ELF-1 (cell line): ENCODE measurements around the gene MX2.
"Not testable (repeated sequence)": the region's sequence is repeated elsewhere in the genome, so short reads cannot be mapped to it uniquely, and the experiment has no call there.

Experiments
- DNase-seq: peaks from one replicate; pipeline ENCODE4 v3.0.0-alpha.2; 2016; ENCODE audit warnings: low read depth, low spot score

The MX2 gene

DNA sequence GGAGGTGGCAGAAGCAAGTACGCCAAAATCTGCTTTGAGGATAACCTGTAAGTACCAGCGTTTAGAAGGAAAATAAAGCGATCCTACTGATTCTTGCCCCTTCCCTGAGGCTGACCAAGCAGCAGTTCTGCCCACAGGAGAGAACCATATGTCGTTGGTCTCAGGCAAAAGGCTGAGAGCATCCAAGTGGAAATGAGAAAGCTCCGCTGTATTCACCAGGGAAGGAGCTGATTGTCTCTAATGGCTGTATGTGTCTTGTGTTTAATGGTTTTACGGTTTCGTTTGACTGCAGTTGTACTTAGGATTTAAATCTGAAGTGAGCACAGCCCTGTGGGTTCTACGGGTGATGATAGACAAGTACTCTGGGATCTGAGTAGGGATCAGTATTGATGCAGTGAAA lies 23.4 kb upstream of the MX2 start:
- DNase-seq: no peak

DNA sequence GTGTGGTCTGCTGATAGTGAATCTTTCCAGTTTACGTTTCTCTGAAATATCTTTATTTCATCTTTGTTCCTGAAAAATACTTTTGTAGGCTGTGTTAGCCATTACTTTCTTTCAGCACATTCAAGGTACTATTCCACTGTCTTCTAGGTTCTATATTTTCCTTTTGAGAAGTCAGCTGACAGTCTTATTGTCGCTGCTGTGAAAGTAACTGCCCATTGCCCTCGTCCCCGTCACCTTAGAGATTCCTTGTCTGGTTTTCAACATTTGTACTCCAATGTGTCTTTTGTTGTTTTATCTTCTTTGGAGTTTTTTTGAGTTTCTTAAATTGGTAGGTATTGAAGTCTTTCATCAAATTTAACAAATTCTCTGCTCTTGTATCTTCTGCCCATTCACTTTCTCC lies 19.8 kb upstream of the MX2 start:
- no peak for DNase-seq

DNA sequence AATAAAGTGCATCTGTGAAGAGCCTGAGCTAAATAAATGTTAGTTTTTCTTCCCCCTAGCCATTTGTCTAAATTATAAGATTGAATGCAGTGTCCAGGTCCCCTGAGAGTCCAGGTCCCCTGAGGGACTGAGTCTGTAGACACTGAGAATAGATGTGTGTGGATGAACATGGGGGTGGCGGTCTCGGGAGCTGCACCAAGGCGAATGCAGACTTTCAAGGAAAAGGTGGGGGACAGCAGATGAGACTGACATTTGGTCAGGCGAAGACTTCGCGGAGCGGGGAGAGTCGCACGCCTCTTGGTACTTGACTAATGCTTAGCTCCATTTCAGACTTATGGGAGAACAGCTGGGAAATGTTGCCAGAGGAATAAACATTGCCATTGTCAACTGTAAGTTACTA lies 17.7 kb upstream of the MX2 start:
- no peak for DNase-seq

DNA sequence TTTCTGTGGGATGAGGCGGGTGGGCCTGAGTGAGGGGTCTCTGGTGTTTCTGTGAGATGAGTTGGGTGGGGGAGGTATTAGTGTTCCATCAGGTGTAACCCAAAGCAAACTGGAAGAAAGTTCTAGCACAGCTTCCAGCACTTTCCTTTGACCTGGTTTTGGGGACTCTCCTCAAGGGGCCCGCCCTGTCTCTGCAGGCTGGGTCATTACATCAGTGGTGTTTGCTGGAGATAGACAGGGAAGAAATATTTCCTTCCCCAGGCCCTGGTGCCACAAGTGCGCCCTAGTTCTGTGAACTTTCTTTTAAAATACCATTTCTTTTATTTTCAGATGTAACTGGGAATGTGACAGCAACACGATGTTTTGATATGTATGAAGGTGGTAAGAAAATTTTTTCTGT lies 16.5 kb upstream of the MX2 start:
- DNase-seq: no peak

DNA sequence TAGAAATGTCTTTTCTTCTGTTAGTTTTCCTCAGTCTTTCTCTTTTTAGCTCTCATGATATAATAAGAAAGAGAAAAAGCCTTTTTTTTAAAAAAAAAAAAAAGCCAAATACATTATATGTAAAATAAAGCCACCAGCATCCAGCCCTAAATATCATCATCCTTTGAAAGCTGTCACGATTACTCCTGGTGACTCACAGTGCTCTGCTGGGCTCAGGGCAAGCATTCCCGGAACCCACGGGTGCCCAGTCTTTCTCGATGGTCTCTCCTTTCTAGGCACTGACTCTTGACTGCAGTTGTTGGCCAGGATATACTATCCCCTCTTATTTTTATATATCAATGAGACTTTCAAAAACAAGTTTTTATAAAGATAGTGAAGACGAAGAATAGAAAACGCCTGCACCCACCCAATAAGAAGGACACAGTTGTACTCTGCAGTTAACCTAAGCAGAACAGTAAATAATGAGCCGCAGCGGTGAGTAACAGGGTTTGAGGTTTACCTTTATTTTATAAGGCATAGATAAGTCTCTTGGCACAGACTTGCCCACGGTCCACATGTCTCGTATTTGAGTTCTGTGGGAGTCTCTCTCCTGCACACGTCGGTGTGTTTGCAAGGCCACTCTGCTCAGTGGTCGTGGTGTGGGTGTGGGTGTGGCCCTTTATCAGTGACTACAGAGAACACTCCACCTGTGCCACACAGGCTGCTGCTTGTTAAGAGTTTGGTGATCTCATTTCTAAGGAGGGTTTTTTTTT lies 15.7 kb upstream of the MX2 start:
- DNase-seq: no peak

DNA sequence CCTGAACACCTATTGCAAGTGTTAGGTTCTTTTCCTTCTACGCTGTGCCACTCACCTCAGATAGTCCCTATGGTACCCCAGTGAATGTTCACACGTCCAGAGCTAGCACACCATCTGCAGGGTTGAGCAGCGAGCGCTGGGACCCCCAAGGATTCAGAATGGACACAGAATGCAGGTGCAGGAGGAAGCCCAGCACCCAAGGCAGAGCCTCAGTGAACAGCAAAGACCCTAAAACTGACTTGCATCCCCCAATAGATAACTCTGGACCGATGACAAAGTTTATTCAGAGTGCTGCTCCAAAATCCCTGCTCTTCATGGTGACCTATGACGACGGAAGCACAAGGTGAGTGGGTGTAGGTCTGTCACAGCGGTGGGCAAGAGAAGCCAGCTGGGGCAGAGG lies 15.1 kb upstream of the MX2 start:
- no peak for DNase-seq

DNA sequence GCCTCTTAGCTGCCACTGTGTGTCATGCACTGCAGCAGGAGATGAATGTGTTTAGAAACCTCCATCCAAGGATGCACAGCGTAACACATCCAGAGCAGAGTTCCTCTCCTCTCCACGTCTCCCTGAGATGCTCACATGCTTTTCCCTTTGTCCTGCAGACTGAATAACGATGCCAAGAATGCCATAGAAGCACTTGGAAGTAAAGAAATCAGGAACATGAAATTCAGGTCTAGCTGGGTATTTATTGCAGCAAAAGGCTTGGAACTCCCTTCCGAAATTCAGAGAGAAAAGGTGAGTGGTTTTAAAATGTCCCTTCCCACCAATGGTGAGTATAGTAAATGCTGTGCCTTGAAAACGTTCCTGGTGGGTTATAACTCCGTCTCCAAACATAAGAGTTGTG lies 13.4 kb upstream of the MX2 start:
- no peak for DNase-seq

DNA sequence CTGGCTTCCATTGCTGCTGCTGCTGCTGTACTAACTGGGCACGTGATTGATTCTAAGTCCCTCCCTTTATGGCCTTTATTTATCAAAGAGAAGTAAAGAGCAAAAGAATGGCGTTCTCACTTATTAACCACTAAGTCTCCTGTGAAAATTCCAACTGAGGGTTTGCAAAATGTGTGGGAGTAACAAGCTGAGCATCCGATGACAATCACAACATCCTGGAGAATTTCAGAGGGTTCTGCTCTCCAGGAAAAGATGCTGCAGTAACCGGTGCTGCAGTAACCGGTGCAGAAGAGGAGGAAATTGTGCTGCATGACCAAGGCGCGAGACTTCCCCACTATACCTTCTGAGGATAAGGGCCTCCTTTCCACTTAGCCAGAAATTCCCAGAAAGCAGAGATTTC lies 12.7 kb upstream of the MX2 start:
- DNase-seq: no peak

DNA sequence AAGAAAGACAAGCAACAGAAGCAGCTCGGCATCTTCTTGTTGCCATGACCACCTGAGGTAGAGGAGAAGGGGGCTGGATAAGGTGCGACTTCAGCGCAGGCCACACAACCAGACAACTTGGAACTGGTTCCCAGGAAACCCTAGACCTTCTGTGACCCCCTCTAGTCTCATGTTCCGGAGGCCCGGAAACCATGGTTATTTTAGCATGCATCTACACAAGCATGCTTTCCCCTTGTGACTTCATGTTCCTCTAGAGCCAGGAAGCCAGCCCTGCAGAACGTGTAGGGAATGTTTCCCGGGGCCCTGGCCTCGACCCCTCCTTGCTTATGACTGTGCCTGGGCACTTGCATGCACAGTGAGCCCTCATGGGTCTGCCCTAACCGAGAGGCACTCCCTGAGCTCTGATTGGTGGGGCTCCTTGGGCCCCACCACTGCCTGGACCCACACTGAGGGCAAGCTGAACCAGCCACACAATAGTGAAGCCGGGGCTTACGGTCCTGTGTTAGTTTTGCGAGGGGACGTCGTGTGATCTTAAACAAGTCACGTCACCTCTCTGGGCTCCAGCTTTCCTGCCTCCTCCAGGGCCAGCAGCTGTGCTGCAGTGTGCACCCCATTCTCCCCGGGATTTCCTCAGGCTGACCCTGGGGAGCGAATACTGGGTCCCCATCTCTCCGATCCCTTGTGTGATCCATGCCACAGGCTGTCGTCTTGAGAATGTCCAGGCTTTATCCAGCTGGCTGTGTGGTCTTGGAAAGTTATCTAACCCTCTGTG lies 12.0 kb upstream of the MX2 start:
- no peak for DNase-seq

DNA sequence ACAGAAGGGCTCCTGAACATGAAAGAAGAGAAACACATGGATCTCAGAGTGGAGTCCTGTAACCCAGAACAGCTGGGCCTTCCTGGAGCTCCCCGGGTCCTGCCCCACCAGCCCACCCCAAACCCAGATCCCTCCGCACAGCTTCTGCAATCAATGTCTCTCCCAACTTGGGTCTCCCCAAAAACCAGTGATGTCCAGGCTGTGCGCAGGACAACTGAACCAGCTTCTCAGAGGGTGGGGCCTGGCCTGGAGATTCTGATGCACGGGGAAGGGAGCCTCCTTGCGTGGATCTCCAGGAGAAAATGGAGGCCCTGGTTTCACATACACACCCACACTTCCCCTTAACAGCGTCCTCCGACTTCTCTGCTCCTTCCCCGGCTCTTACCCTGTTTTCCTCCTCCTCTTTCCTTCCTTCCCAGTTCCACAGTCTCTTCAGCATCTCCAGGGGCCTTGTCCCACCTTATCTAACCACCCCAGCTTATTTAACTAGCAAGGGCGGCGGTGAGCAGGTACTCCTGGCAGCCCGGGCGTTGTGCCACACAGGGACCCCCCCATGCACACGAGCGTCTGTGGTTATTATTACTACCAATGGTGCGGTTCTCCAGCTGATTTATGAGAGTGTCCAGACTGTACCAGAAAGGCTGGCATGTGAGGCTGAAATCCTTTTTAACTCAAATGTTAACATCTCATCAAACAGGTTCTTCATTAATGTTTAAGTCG lies 11.2 kb upstream of the MX2 start:
- DNase-seq: no peak

DNA sequence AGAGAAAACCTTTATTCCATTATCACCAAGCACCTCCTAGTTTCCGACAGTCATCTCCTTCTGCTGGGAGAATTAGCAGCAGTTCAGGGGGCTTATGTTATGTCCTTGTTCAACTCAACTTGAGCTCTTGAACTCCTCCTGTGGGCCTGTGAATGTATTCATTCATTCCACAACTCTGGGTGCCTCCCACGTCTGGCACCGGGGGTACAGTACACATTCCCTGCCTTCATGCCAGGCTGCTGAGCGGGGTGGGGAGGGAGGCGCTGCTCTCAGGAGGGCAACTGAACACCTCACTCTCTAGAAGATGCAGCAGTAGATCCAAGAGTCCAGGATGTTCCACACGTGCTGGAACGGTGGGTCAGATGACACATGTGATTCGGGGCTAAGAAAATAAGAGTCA lies 4.3 kb upstream of the MX2 start:
- DNase-seq: no peak

DNA sequence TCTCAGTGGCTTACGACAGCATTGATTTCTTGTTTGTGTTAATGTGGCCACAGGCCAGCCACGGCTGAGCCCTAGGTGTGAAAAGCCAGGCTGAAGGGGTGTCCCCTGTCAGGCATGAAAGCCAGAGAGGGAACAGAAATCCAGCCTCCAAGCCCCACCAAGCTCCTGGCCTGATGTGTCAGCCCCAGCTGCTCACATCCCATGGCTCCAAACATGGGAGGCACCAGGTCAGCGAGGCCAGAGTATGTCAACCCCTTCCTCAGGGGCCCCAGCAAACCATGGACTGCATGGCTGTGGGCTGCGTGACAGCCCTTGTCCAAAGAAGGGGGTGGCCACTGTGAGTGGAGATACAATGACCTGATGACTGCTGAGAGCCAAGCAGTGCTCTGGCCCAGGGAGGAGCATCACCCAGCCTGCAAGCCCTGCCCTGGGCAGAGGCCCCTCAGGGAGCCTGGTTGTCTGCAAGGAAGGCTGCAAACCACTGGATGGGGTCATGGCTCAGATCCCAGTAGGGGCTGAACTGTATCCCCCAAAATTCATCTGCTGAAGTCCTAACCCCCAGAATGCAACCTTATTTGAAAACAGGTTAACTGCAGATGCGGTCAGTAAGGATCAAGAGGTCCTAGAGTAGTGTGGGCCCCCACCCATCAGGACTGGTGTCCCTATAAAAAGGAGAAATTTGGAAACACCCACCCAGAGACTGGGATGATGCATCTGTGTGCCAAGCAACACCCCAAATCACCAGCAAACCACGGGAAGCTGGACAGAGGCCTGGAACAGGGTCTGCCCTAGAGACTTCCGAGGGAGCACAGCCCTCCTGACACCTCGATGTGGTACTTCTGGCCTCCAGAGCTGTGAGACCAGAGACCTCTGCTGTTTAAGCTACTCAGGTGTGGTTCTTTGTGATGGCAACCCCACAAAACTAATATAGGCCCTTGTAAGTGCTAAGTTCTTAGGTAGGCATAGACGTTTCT lies 3.3 kb upstream of the MX2 start:
- DNase-seq: no peak

DNA sequence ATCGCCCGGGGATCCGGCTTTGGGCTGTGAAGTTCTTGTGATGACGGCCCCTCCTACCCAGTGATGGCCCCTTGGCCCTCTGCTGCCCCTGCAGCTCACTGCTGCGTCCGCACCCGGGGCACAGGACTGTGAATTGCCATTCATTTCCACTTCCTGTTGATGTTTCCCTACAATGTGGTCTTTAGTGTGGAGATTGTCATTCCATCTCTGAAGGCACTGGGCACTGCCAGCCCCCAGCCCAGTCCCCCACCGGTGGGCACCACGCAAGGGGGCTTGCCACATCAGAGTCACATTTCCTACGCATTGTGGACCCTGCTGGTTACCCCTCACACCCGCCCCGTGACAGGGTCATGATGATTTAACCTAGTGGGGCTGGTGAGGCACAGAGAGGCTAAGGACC lies 2.5 kb upstream of the MX2 start:
- peak; percentile 43 for DNase-seq

DNA sequence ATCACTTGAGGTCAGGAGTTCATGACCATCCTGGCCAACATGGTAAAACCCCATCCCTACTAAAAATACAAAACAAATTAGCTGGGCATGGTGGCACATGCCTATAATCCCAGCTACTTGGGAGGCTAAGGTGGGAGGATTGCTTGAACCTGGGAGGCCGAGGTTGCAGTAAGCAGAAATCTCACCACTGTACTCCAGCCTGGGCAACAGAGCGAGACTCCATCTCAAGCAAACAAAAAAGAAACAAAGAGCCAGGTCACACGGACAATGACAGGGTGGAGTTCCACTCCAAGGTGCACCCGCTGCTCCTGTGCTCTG lies 2.1 kb upstream of the MX2 start:
- DNase-seq: not testable (repeated sequence)

DNA sequence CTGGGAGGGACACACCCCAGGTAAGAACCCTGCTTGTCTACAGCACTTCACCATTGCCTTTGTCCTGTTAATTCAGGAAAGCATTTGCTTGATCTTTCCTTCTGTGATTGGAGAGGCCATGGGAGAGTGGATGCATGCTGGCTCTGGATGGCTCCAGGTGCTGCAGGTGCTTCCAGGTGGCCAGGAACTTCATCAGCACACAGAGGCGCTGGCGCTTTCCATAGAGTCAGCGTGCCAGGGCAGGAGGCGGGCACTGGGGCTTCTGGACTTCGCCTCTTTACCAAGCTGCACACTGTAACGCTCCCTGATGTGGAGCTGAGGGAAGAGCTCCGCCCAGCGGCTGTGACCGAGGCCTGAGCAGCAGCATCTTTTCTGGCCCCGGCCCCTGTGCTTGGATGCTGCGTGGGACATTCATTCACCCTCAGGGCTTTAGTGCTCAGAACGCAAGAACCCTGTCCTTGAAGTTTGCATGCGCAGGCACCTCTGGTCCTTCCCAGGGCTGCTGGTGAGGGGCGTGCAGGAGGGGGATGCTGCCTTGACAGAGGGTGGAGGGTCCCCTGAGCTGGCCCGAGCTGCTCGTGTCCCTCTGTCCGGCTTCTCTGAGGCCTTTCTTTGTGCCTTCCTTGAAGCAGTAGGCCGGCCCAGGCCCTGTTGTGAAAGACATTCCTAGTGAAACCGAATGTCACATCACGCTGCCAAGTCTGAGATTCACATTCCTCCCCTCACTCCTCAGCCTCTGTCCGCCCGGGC lies 1.6 kb upstream of the MX2 start:
- DNase-seq: peak; percentile 66

DNA sequence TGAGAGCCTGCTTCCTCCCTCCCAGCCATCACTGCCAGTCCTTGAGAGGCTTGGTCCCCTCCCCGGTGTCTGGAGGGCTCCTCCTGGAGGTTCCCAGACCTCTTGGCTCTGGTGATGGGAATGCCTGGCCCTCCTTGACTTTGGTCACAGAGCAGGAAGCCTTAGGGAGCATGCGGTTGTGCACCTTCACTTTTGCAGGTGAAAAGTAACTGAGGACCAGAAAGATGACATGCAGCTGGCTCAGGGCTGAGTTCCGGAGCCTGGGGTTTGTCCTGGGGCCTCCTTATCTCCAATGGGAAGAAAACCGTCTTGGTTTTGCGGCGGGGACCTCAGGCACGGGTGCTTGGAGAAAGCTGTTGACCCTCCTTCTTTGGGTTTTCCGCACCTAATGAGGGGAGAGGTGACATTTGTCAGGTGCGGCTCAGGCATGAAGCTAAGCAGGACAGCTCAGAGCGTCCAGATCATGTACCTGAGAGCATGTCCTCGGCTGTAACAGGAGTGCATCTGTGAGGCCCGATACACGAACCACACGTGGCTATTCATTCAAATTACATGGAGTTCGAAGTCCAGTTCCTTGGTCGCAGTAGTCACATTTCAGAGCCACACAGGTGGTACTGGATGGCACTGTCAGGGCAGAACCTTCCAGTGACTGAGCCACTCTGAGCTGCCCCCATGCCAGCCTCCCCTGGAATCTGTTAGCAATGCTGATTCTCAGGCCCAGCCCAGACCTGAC lies 608 bp upstream of the MX2 start:
- no peak for DNase-seq

DNA sequence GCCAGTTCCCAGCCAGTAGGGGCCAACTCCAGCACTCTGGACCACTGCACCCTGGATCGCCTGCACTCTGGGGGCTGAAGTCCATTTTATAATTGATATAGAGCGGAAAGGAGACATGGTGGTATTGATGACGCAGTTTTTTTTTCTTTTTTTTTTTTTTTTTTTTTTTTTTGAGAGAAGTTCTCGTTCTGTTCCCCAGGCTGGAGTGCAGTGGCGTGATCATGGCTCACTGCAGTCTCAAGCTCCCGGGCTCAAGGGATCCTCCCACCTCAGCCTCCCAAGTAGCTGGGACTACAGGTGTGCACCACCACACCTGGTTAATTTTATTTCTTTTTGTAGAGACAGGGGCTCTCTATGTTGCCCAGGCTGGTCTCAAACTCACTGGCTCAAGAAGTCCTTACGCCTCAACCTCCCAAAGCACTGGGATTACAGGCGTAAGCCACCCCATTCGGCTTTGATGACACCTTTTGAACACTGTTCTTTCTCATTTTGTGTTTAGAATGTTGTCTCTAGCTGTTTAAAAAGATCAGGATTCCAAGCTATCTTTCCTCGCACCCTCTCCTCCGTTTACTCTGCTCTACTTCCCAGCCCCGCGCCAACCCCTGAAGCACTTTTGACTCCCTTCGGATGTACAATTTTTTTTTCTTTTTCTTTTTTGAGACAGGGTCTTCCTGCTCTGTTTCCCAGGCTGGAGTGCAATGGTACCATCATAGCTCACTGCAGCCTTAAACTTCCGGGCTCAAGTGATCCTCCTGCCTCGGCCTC lies 960 bp downstream of the MX2 start:
- DNase-seq: no peak

DNA sequence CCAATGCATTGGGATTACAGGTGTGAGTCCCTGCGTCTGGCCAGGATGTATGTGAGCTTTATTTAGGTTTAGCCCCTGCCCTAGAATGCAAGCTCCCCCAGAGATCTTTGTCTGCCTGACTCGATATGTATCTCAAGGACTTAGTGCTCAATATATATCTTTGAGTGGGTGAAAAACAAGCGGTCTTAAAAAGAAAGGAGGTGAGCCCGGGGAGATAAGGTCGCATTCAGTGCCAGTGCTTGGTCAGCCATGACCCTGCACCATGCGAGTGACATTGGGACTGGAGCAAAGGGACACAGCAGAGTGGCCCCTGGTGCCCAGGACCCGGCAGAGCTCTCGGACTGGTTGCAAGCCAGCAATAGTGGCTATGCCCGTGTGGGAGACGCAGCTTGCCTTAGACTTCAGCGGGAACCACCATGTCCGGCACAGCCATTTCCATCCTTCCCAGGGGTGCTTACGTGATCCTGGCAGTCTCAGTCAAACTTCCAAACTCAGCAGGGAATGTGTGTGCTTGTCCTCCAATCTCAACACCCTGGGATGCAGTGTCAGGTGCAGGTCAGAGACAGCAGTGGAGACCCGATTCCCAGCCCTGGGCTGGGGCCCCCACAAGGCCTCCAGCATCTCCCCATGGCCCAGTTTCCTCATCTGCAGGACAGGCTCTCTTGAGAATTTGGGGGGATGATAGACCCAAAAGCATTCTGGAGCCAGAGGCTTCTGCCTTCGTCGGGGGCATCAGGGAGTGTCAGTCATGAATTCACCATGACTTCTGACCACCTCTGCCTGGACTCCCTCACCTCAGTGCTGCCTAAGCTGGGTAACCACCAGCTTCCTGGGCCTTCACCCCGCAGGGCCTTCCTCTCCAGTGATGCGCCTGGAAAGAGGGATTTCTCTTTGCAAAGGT lies 1.8 kb downstream of the MX2 start:
- DNase-seq: no peak

DNA sequence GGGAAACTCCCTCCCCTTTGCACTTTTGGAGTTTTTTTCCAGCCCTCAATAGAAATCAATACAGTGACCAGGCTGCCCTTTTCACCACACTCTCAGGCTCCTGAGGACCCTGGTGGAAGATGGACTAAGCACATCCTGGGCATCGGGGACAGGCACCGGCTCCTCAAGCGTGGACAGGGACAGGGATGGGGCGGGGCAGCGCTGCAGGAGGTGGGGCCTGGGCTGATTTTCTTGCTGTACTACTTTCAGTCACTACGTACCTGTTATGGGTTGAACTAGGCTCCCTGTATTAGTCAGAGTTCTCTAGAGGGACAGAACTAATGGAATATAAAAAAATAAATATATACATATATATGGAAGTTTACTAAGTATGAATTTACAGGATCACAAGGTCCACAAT lies 2.5 kb downstream of the MX2 start:
- DNase-seq: no peak
